GM23338 (cell line): ENCODE data around the gene CD47. TPM values are rescaled to one million over a fixed set of nuclear protein-coding genes. Genes with fewer than 3 reads are reported as not detected.
A peak's percentile ranks its signal among the peaks of the same experiment; 100 is the strongest.

Experiments
- ATAC-seq: fragments of 200-7000 bp; cut with Tn5 transposase; 3 replicates; pipeline ENCODE4 v1.9.1; 2020
- DNase-seq: peaks from one replicate; pipeline ENCODE4 v3.0.0-alpha.2; 2015; ENCODE audit warnings: low spot score
- H2AFZ ChIP-seq: fragments of 200-600 bp; sonication (generic); 2 replicates; pipeline ENCODE4 v1.8.0; 2016; ENCODE audit warnings: antibody characterized with exemption, mild to moderate bottlenecking, moderate library complexity
- H3F3A ChIP-seq: fragments of 200-600 bp; sonication (generic); replicated peaks from 2 replicates; pipeline ENCODE4 v1.8.0; 2017; ENCODE audit warnings: antibody characterized with exemption, mixed run types, low read depth
- H3K27ac ChIP-seq: fragments of 200-600 bp; sonication (generic); 2 replicates; pipeline ENCODE4 v1.6.1; 2016; ENCODE audit warnings: low read depth
- H3K27me3 ChIP-seq: fragments of 200-600 bp; sonication (generic); 2 replicates; pipeline ENCODE4 v1.8.0; 2016; ENCODE audit warnings: mild to moderate bottlenecking, mixed run types, moderate library complexity; ENCODE audit not compliant: insufficient read depth
- H3K36me3 ChIP-seq: fragments of 200-600 bp; sonication (generic); 2 replicates; pipeline ENCODE4 v1.8.0; 2016; ENCODE audit warnings: mild to moderate bottlenecking; ENCODE audit not compliant: insufficient read depth
- H3K4me1 ChIP-seq: fragments of 200-600 bp; sonication (generic); 2 replicates; pipeline ENCODE4 v1.8.0; 2016; ENCODE audit warnings: mild to moderate bottlenecking, moderate library complexity; ENCODE audit not compliant: insufficient read depth
- H3K4me2 ChIP-seq: fragments of 200-600 bp; sonication (generic); 2 replicates; pipeline ENCODE4 v1.7.1; 2017; ENCODE audit warnings: mixed run types
- H3K4me3 ChIP-seq: fragments of 200-600 bp; sonication (generic); 2 replicates; pipeline ENCODE4 v1.6.1; 2016; ENCODE audit warnings: mixed run types
- H3K79me2 ChIP-seq: fragments of 200-600 bp; sonication (generic); replicated peaks from 2 replicates; pipeline ENCODE4 v1.8.0; 2017; ENCODE audit warnings: mild to moderate bottlenecking; ENCODE audit not compliant: insufficient read depth
- H3K9me2 ChIP-seq: fragments of 200-600 bp; sonication (generic); 2 replicates; pipeline ENCODE4 v1.8.0; 2017; ENCODE audit not compliant: insufficient read depth
- H4K20me1 ChIP-seq: fragments of 200-600 bp; sonication (generic); replicated peaks from 2 replicates; pipeline ENCODE4 v1.8.0; 2017; ENCODE audit warnings: mild to moderate bottlenecking; ENCODE audit not compliant: insufficient read depth
- H3K27ac Mint-ChIP-seq: 2 replicates; pipeline ENCODE4 v1.8.0; 2020; ENCODE audit warnings: inconsistent platforms, mild to moderate bottlenecking, moderate library complexity, mixed read lengths
- H3K27me3 Mint-ChIP-seq: 3 replicates; pipeline ENCODE4 v1.8.0; 2022; ENCODE audit warnings: low read depth, mild to moderate bottlenecking, moderate library complexity, mixed read lengths, inconsistent platforms; ENCODE audit not compliant: insufficient read depth, poor library complexity
- H3K36me3 Mint-ChIP-seq: 3 replicates; pipeline ENCODE4 v1.8.0; 2021; ENCODE audit warnings: low read depth, mild to moderate bottlenecking, inconsistent platforms, moderate library complexity, mixed read lengths
- H3K4me1 Mint-ChIP-seq: 3 replicates; pipeline ENCODE4 v1.8.0; 2020; ENCODE audit warnings: mild to moderate bottlenecking, inconsistent platforms, mixed read lengths
- H3K4me3 Mint-ChIP-seq: 3 replicates; pipeline ENCODE4 v1.8.0; 2021; ENCODE audit warnings: moderate library complexity, mild to moderate bottlenecking, inconsistent platforms, mixed read lengths
- H3K9me3 Mint-ChIP-seq: 3 replicates; pipeline ENCODE4 v1.8.0; 2020; ENCODE audit warnings: moderate library complexity, mild to moderate bottlenecking, inconsistent platforms, mixed read lengths
- CREB1 ChIP-seq: fragments of 250-450 bp; sonication (Bioruptor Pico); IDR thresholded peaks from 2 replicates; pipeline ENCODE4 v1.5.0; 2020; ENCODE audit warnings: low read depth, mild to moderate bottlenecking, moderate library complexity
- CTCF ChIP-seq, 2 experiments: fragments of 200-600 bp in 1 of 2; sonication (generic) in 1 of 2; conservative IDR thresholded peaks; 2 replicates each; pipeline versions ENCODE4 v1.5.1 to v1.6.1; 2016 to 2017; ENCODE audit warnings: antibody characterized with exemption in 2 of 2, low read depth in 2 of 2, mild to moderate bottlenecking in 2 of 2, moderate library complexity in 1 of 2
- ETS1 ChIP-seq: IDR thresholded peaks from 2 replicates; pipeline ENCODE4 v1.6.1; 2016; ENCODE audit warnings: antibody characterized with exemption
- EZH2 ChIP-seq: fragments of 200-600 bp; sonication (generic); IDR thresholded peaks from one replicate; pipeline ENCODE4 v1.8.0; 2017; ENCODE audit warnings: antibody characterized with exemption, mild to moderate bottlenecking, low read depth; ENCODE audit not compliant: unreplicated experiment
- EZH2phosphoT487 ChIP-seq: fragments of 200-600 bp; sonication (generic); IDR thresholded peaks from one replicate; pipeline ENCODE4 v1.8.1; 2018; ENCODE audit warnings: antibody characterized with exemption; ENCODE audit not compliant: unreplicated experiment
- JUNB ChIP-seq: IDR thresholded peaks from one replicate; pipeline ENCODE4 v1.6.1; 2016; ENCODE audit warnings: antibody characterized with exemption; ENCODE audit not compliant: unreplicated experiment
- NANOG ChIP-seq: IDR thresholded peaks from 2 replicates; pipeline ENCODE4 v1.6.1; 2016; ENCODE audit warnings: antibody characterized with exemption, borderline replicate concordance
- POLR2AphosphoS5 ChIP-seq: IDR thresholded peaks from 2 replicates; pipeline ENCODE4 v1.6.1; 2016; ENCODE audit warnings: antibody characterized with exemption, low read depth
- STAT1 ChIP-seq: IDR thresholded peaks from one replicate; pipeline ENCODE4 v1.6.1; 2016; ENCODE audit warnings: antibody characterized with exemption; ENCODE audit not compliant: unreplicated experiment
- ZNF114 ChIP-seq: fragments of 250-450 bp; sonication (Bioruptor Pico); IDR thresholded peaks from 2 replicates; pipeline ENCODE4 v1.5.0; 2020; ENCODE audit warnings: mild to moderate bottlenecking, moderate library complexity
- ZNF462 ChIP-seq: fragments of 250-450 bp; sonication (Bioruptor Pico); IDR thresholded peaks from 2 replicates; pipeline ENCODE4 v1.5.0; 2020; ENCODE audit warnings: mild to moderate bottlenecking, moderate library complexity
- polyA plus RNA-seq: library from polyadenylated mRNA; unstranded; fragments of >200 nt; fragmentation: Nextera tagmentation; extraction: Ambion mirVana; gene quantifications from 2 replicates; pipeline ENCODE4 v1.2.1, GENCODE V29; 2016
- total RNA-seq: library from RNA; depleted of rRNA; stranded (reverse); fragments of >200 nt; shearing (Covaris generic); gene quantifications from 2 replicates; pipeline ENCODE4 v1.2.3, GENCODE V29; 2014

CD47 gene
- total and polyA plus RNA-seq, 2 experiments from 2014 or later, result 22.1 to 26.9 TPM

- H2AFZ ChIP-seq, result peak overlapping the region; percentile 76; the same call in 1 of the 2 replicates
- ATAC-seq, result peak; percentile 64
- H3K4me2 ChIP-seq, result no peak overlapping the region
- no peak overlapping the region for H3K27ac ChIP-seq
- Mint-ChIP-seq H3K4me3 (no peak overlapping the region), H3K36me3 (no peaks in the 10 kb centered on the region; the same call in 2 of the 3 replicates), H3K27me3 (peaks cover 2% of the 10 kb centered on the region), H3K27ac (no peak overlapping the region), H3K4me1 (peaks cover 2% of the 10 kb centered on the region), H3K9me3 (peaks cover 8% of the 10 kb centered on the region; the same call in 1 of the 3 replicates)
- no peaks in the 10 kb centered on the region for H3K27me3 ChIP-seq
- no peaks in the 10 kb centered on the region for H3K9me2 ChIP-seq
- H3K4me1 ChIP-seq, result no peaks in the 10 kb centered on the region
- H3K36me3 ChIP-seq, result no peaks in the 10 kb centered on the region
- no peaks in the 10 kb centered on the region for H4K20me1 ChIP-seq
- no peak overlapping the region for H3K4me3 ChIP-seq
- TF ChIP-seq STAT1 (no peak), POLR2AphosphoS5 (no peak), CREB1 (no peak), ETS1 (no peak), NANOG (no peak), ZNF114 (no peak), JUNB (no peak)
- DNase-seq, result no peak
- H3F3A ChIP-seq, result no peaks in the 10 kb centered on the region
- H3K79me2 ChIP-seq, result no peaks in the 10 kb centered on the region
These were observed 86.2 kb downstream of the CD47 start for GRCh38 chr3:108004647-108005046.

GRCh38 chr3:108001457-108001856 is 89.4 kb downstream of the CD47 start:
- Mint-ChIP-seq H3K27ac (no peak overlapping the region), H3K4me1 (peaks cover 23% of the 10 kb centered on the region), H3K9me3 (peaks cover 10% of the 10 kb centered on the region; the same call in 1 of the 3 replicates), H3K4me3 (no peak overlapping the region), H3K36me3 (no peaks in the 10 kb centered on the region; the same call in 2 of the 3 replicates), H3K27me3 (peaks cover 4% of the 10 kb centered on the region)
- no peak for ATAC-seq
- no peaks in the 10 kb centered on the region for H3K36me3 ChIP-seq
- H3K27ac ChIP-seq, result no peak overlapping the region
- H3K27me3 ChIP-seq, result no peaks in the 10 kb centered on the region
- DNase-seq, result no peak
- no peaks in the 10 kb centered on the region for H3F3A ChIP-seq
- H3K4me2 ChIP-seq, result no peak overlapping the region
- H3K79me2 ChIP-seq, result no peaks in the 10 kb centered on the region
- no peak overlapping the region for H2AFZ ChIP-seq
- H3K4me1 ChIP-seq, result peaks cover 19% of the 10 kb centered on the region
- H3K9me2 ChIP-seq, result 0 out of 2 replicates have a peak, but pooled peaks cover 3% of the 10 kb centered on the region
- no peaks in the 10 kb centered on the region for H4K20me1 ChIP-seq
- H3K4me3 ChIP-seq, result no peak overlapping the region
- TF ChIP-seq ZNF462 (CRISPR knock-in tag), result no peak
- TF ChIP-seq CREB1, result no peak
- TF ChIP-seq EZH2, result no peak
- no peak for TF ChIP-seq ZNF114
- no peak for TF ChIP-seq JUNB
- TF ChIP-seq CTCF (conservative IDR thresholded peaks at IDR 0.05; ENCODE audit: low read depth in 2 of 2), result no peak
- no peak for TF ChIP-seq NANOG
- TF ChIP-seq EZH2phosphoT487, result no peak
- TF ChIP-seq STAT1, result no peak
